SK-N-MC (cell line): Measurements from ENCODE around the gene TBC1D7.

ENCODE experiments used
- DNase-seq: peaks from one replicate; pipeline ENCODE4 v3.0.0-alpha.2; 2011; ENCODE audit warnings: low read depth, low spot score
- H3K27ac ChIP-seq: fragments of 200-600 bp; sonication (generic); 2 replicates; pipeline ENCODE4 v1.5.1; 2016; ENCODE audit warnings: mixed run types
- H3K36me3 ChIP-seq: fragments of 200-600 bp; sonication (generic); 2 replicates; pipeline ENCODE4 v1.6.1; 2017; ENCODE audit warnings: antibody characterized with exemption, low read length, mixed read lengths; ENCODE audit not compliant: insufficient read depth
- H3K4me3 ChIP-seq: fragments of 200-600 bp; sonication (generic); 2 replicates; pipeline ENCODE4 v1.5.1; 2016
- H3K9ac ChIP-seq: fragments of 200-600 bp; sonication (generic); 2 replicates; pipeline ENCODE4 v1.8.0; 2017; ENCODE audit warnings: mixed run types, mixed read lengths; ENCODE audit not compliant: insufficient read length
- H3K9me3 ChIP-seq: fragments of 200-600 bp; sonication (generic); 2 replicates; pipeline ENCODE4 v1.6.1; 2017; ENCODE audit warnings: low read depth, mild to moderate bottlenecking, antibody characterized with exemption, low read length, moderate library complexity, mixed read lengths
- EZH2 ChIP-seq: fragments of 200-600 bp; sonication (generic); IDR thresholded peaks from one replicate; pipeline ENCODE4 v1.6.1; 2017; ENCODE audit warnings: antibody characterized with exemption
- FOXP2 ChIP-seq: optimal IDR thresholded peaks from 2 replicates; pipeline ENCODE3; 2011; ENCODE audit warnings: mild to moderate bottlenecking, moderate library complexity; ENCODE audit not compliant: insufficient read depth; ENCODE audit errors: extremely low read length, control extremely low read depth
- POLR2AphosphoS5 ChIP-seq: IDR thresholded peaks from 2 replicates; pipeline ENCODE4 v1.6.1; 2012; ENCODE audit warnings: mild to moderate bottlenecking, low read depth, low read length, borderline replicate concordance

TBC1D7 gene

DNA sequence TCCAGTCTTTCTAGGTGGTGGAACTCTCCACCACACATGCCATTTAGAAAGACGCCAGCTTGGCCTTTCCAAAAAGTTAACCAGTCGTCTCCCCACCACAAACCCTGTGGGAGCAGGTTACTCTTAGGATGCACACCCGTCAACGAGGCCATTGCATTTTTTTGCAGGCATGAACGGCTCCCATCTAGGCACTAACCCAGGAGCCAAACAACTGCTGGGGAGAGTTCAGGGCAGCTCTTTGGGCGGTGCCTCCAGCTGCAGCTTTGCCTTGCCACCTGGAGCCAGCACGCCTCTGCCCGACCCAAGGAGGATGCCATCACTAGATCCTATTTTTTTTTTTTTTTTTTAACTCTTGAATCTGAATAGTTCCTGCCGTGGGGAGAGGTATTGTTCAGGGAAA, 39.9 kb downstream of the TBC1D7 start:
- TF ChIP-seq POLR2AphosphoS5 (no peak), FOXP2 (no peak), EZH2 (no peak)
- Histone ChIP-seq H3K4me3 (no peak overlapping the region), H3K9me3 (no peaks in the 10 kb centered on the region), H3K36me3 (no peaks in the 10 kb centered on the region), H3K9ac (no peak overlapping the region), H3K27ac (no peak overlapping the region)
- no peak for DNase-seq

DNA sequence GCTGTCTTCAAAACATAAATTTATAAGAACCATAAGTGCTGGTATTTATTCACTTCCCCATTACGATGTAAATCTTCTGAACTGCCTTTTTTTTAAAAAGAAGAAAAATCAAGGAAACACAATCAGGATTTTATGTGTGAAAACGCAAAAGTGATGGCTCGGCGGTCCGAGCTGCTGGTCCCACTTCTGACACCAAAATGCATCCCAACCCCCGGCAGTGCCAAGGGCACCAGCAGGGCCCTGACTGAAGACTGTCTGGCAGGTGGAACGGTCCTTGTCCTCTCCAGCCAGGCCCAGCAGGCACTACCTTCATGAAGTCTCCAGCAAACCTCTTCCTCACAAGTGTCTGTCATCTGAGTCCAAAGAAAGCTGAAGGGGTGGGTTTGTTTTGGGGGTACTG, 41.2 kb downstream of the TBC1D7 start:
- no peak overlapping the region for H3K27ac ChIP-seq
- H3K9me3 ChIP-seq = no peaks in the 10 kb centered on the region
- no peak overlapping the region for H3K9ac ChIP-seq
- H3K36me3 ChIP-seq = no peaks in the 10 kb centered on the region
- DNase-seq = no peak
- TF ChIP-seq POLR2AphosphoS5 = no peak
- no peak for TF ChIP-seq EZH2
- no peak for TF ChIP-seq FOXP2
- H3K4me3 ChIP-seq = no peak overlapping the region

DNA sequence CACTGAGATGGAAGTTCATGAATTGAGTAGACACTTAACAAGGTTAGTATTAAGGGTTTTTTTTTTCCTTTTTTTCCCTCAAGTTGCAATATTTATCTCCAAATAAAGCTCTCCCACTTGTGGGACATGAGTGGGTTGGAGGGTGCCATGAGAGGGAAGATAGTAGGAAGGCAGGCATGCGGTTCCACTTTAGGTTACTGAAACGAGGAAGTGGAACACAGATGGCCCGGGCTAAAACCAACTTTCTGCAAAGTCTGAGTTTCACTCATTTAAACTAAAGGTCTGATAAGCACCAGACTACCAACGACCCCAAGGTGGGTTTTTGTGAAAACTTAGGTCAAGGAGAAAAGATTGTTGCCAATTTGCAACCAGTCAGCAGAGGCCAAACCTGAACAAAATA, 42.2 kb downstream of the TBC1D7 start:
- no peaks in the 10 kb centered on the region for H3K36me3 ChIP-seq
- no peak overlapping the region for H3K4me3 ChIP-seq
- no peak for DNase-seq
- H3K9ac ChIP-seq = no peak overlapping the region
- no peak overlapping the region for H3K27ac ChIP-seq
- H3K9me3 ChIP-seq = no peaks in the 10 kb centered on the region
- TF ChIP-seq POLR2AphosphoS5 (no peak), FOXP2 (no peak), EZH2 (no peak)

DNA sequence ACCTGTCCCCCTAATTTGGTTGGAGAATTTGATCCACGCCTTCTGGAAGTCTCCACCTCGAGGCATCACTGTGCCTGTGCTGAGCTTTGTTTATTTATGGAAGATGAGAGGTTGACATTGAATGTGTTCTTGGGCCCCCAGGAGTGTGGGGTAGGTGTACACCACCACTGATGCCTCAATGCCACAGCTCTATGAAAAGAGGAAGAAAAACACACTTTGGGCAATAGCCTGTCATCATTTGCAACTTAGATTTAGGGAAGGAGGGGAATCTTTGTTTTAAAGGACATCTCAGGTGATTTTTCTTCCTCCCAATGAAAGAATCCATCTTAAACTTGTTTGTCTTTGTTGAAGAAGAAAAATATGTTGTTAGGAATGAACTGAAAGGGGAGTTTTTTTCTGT, 42.6 kb downstream of the TBC1D7 start:
- no peak overlapping the region for H3K27ac ChIP-seq
- H3K36me3 ChIP-seq = no peaks in the 10 kb centered on the region

DNA sequence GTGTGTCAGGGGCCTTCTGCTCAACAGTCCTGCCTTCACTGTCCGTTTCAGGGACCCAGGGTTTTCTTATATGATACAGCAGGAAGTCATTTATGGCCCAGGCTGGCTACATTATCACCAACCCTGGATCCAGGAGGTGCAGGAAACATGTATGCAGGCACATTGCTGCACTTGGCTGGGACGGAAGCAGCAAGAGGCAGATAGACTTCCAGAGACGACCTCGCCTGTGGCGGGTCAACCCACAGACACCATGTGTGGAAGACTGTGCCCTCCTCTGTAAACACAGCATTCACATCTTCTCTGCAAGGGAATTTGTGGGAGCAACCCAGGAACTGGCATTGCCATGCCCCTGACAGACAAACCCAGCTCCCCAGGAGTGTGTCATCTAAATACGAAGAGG, 43.7 kb downstream of the TBC1D7 start:
- no peak for DNase-seq
- Histone ChIP-seq H3K27ac (no peak overlapping the region), H3K9ac (no peak overlapping the region), H3K36me3 (no peaks in the 10 kb centered on the region), H3K9me3 (no peaks in the 10 kb centered on the region), H3K4me3 (no peak overlapping the region)
- TF ChIP-seq EZH2 (no peak), POLR2AphosphoS5 (no peak), FOXP2 (no peak)

More for the DNA sequence above, 42.6 kb downstream of the TBC1D7 start:
- no peak overlapping the region for H3K9ac ChIP-seq
- H3K9me3 ChIP-seq = no peaks in the 10 kb centered on the region
- DNase-seq = no peak
- TF ChIP-seq FOXP2 = no peak
- no peak for TF ChIP-seq EZH2
- TF ChIP-seq POLR2AphosphoS5 = no peak
- no peak overlapping the region for H3K4me3 ChIP-seq

DNA sequence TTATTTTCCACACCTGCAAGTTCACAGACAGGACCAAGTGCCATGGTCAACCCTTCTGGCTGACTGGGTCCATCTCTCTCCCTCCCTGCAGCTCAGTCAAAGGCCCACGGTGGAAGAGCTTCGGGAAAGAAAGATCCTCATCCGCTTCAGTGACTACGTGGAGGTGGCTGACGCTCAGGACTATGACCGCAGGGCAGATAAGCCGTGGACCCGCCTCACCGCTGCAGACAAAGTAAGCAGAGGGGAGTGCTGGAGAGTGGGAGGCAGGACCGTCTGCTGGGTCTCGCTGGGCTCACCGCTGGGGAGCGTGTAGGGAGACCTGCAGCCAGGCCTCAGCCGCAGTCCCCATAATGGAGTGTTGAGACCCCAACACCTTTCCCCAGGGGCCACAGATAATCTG, 45.0 kb downstream of the TBC1D7 start:
- DNase-seq = no peak
- TF ChIP-seq POLR2AphosphoS5 (no peak), EZH2 (no peak), FOXP2 (no peak)
- Histone ChIP-seq H3K9me3 (no peaks in the 10 kb centered on the region), H3K4me3 (no peak overlapping the region), H3K27ac (no peak overlapping the region), H3K9ac (no peak overlapping the region), H3K36me3 (no peaks in the 10 kb centered on the region)

DNA sequence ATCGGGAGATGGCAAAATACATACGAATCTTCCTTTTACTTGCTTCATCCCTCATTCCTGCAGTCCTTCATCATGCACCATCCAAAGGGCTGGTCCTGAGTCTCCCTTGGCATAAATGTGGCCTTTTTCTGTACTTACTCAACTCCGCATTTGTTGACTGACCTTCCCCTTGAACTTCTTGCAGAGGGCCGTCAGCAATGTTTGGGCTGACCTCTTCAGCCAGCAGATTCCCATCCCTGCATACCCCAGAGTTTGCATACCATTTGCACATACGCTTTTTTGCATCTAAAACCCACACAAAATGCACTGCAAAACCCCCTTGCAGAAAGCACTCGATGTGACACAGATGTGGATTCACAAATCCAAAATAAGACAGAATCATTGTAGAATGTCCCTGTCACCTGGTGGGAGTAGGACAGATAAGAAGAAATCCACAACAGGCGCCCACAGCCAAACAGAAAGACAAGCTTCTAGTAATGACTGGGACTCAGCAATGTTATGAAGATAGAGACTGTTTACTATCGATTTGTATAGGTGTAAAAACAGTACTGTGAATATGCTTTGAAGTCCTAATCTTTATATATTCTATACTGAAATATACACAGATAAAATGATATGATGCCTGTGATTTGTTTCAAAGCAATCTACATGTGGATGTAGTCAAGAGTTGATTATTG, 45.8 kb downstream of the TBC1D7 start:
- no peak for DNase-seq
- Histone ChIP-seq H3K27ac (no peak overlapping the region), H3K9me3 (no peaks in the 10 kb centered on the region), H3K9ac (no peak overlapping the region), H3K36me3 (no peaks in the 10 kb centered on the region), H3K4me3 (no peak overlapping the region)
- no peak for TF ChIP-seq FOXP2
- no peak for TF ChIP-seq EZH2

DNA sequence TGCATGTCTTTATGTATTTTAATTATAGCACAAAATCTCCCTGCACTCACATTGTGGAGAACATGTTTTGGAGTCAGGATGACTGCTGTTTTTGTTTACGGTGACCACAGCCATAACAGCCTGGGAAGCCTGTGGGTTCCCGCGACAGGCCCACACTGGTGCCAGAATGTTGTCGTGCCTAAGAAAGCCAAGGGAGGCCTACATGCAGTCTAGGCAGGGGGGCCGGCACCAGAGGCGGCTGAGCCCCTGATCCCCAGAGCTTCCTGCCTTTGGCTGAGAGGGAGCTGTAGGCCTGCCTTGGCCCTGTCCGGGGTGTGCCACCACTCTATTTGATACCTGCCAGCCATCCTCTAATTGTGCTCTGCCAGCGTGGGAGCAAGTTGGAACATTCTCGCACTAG, 46.7 kb downstream of the TBC1D7 start:
- no peaks in the 10 kb centered on the region for H3K9me3 ChIP-seq
- DNase-seq = no peak
- no peak for TF ChIP-seq EZH2
- no peak for TF ChIP-seq FOXP2
- no peak for TF ChIP-seq POLR2AphosphoS5
- no peak overlapping the region for H3K4me3 ChIP-seq
- no peak overlapping the region for H3K27ac ChIP-seq
- H3K9ac ChIP-seq = no peak overlapping the region
- no peaks in the 10 kb centered on the region for H3K36me3 ChIP-seq

DNA sequence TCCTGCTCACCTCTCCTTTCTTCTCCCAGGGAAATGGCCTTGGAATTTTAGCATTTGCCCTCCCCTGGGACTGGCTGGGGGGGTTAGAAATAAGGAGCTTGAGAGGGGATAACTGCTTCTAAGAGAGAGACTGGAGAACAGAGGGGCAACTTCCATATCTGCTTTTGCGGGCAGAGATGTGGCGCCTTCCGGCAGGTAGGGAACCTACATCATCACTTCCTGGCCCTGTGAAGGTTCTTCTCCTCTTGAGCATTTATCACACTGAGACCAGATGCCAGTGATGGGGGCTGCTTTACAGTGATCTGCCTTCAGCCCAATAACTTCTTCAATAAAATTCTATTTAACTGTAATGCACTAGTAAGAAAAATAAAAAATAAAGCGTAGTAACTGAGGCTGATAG, 48.1 kb downstream of the TBC1D7 start:
- H3K27ac ChIP-seq = no peak overlapping the region
- H3K9me3 ChIP-seq = no peaks in the 10 kb centered on the region
- no peak for DNase-seq
- TF ChIP-seq EZH2 = no peak
- no peak for TF ChIP-seq POLR2AphosphoS5
- TF ChIP-seq FOXP2 = no peak
- H3K9ac ChIP-seq = no peak overlapping the region
- no peaks in the 10 kb centered on the region for H3K36me3 ChIP-seq
- H3K4me3 ChIP-seq = no peak overlapping the region
